Measurements from ENCODE around the gene A3GALT2.

A3GALT2 gene

GRCh38 chr1:33351281-33351660, 30.4 kb upstream of the A3GALT2 start:
- H3K4me1 ChIP-seq (ENCODE audit: insufficient read depth, low read length, severe bottlenecking): peaks cover 18% of the 10 kb centered on the region
- H3K27me3 ChIP-seq (ENCODE audit: insufficient read depth, low read length): no peaks in the 10 kb centered on the region; the same call in 1 of the 2 replicates
- H3K4me3 ChIP-seq (ENCODE audit: low read depth, low read length, poor library complexity, severe bottlenecking): no peak overlapping the region
- peaks cover 2% of the 10 kb centered on the region; the same call in 1 of the 2 replicates for H4K20me1 ChIP-seq (ENCODE audit: insufficient read depth, low read length)
- no peaks in the 10 kb centered on the region for H3K9me3 ChIP-seq (ENCODE audit: low read length)
- H2AFZ ChIP-seq (ENCODE audit: low read length): no peak overlapping the region
- H3K79me2 ChIP-seq (ENCODE audit: insufficient read depth, low read length): no peaks in the 10 kb centered on the region
- no peak overlapping the region for H3K9ac ChIP-seq (ENCODE audit: low read length)
- TF ChIP-seq, protein P1, sequence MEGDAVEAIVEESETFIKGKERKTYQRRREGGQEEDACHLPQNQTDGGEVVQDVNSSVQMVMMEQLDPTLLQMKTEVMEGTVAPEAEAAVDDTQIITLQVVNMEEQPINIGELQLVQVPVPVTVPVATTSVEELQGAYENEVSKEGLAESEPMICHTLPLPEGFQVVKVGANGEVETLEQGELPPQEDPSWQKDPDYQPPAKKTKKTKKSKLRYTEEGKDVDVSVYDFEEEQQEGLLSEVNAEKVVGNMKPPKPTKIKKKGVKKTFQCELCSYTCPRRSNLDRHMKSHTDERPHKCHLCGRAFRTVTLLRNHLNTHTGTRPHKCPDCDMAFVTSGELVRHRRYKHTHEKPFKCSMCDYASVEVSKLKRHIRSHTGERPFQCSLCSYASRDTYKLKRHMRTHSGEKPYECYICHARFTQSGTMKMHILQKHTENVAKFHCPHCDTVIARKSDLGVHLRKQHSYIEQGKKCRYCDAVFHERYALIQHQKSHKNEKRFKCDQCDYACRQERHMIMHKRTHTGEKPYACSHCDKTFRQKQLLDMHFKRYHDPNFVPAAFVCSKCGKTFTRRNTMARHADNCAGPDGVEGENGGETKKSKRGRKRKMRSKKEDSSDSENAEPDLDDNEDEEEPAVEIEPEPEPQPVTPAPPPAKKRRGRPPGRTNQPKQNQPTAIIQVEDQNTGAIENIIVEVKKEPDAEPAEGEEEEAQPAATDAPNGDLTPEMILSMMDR (IDR thresholded peaks at IDR 0.05; ENCODE audit: low read length): no peak
- no peak for TF ChIP-seq EZH2 (IDR thresholded peaks at IDR 0.05; ENCODE audit: borderline replicate concordance, low read length)
- no peaks in the 10 kb centered on the region for H3F3A ChIP-seq (ENCODE audit: insufficient read depth, low read length)
- no peak overlapping the region for H3K4me2 ChIP-seq (ENCODE audit: low read length)
- no peak overlapping the region for H3K27ac ChIP-seq (ENCODE audit: low read depth, low read length, poor library complexity, severe bottlenecking)
- H3K36me3 ChIP-seq (ENCODE audit: insufficient read depth, low read length): no peaks in the 10 kb centered on the region
- no peaks in the 10 kb centered on the region for H3K9me2 ChIP-seq (ENCODE audit: low read depth, low read length)

DNA sequence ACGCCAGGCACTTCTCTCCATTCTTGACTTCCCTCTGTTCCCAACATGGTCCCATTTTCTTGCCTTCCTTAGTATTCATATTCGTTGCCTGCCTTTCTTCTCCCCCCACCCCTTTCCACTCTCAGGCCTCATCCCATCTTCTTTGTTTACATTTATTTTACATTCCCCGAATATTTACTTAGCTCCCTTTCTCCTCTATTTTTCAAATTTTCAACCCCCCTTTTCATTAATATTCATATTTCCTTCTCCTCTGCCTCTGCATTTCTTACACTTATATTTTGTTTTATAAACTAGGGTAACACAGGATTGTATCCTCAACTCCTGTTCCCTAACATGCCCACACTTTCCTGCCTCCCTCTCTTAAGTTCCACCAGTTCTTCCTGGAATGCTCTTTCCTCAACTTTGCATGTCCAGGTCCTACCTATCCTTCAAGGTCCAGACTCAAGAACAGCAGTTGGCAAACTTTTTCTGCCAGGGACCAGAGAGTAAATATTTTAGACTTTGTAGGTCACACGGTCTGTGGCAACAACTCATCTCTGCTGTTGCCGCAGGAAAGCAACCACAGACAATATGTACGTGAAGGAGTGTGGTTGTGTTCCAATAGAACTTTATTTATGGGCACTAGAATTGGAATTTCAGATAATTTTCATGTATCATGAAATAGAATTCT, 29.8 kb upstream of the A3GALT2 start:
- Histone ChIP-seq H3K4me1 (ENCODE audit: insufficient read depth, low read length, severe bottlenecking) (peaks cover 18% of the 10 kb centered on the region), H3K4me2 (ENCODE audit: low read length) (peak overlapping the region; percentile 100), H3K9me2 (ENCODE audit: low read depth, low read length) (no peaks in the 10 kb centered on the region), H3F3A (ENCODE audit: insufficient read depth, low read length) (no peaks in the 10 kb centered on the region), H3K36me3 (ENCODE audit: insufficient read depth, low read length) (no peaks in the 10 kb centered on the region), H2AFZ (ENCODE audit: low read length) (peak overlapping the region; percentile 95; the same call in 1 of the 2 replicates), H3K9ac (ENCODE audit: low read length) (peak overlapping the region; percentile 87; the same call in 1 of the 2 replicates), H3K79me2 (ENCODE audit: insufficient read depth, low read length) (no peaks in the 10 kb centered on the region), H3K9me3 (ENCODE audit: low read length) (no peaks in the 10 kb centered on the region), H3K27me3 (ENCODE audit: insufficient read depth, low read length) (no peaks in the 10 kb centered on the region; the same call in 1 of the 2 replicates), H3K4me3 (ENCODE audit: low read depth, low read length, poor library complexity, severe bottlenecking) (peak overlapping the region; percentile 75), H3K27ac (ENCODE audit: low read depth, low read length, poor library complexity, severe bottlenecking) (no peak overlapping the region), H4K20me1 (ENCODE audit: insufficient read depth, low read length) (peaks cover 2% of the 10 kb centered on the region; the same call in 1 of the 2 replicates)
- no peak for TF ChIP-seq EZH2 (IDR thresholded peaks at IDR 0.05; ENCODE audit: borderline replicate concordance, low read length)
- TF ChIP-seq, protein P1 (IDR thresholded peaks at IDR 0.05; ENCODE audit: low read length): no peak

- no peaks in the 10 kb centered on the region for H3K9me3 ChIP-seq (ENCODE audit: low read length)
- H3K27ac ChIP-seq (ENCODE audit: low read depth, low read length, poor library complexity, severe bottlenecking): no peak overlapping the region
- no peaks in the 10 kb centered on the region for H3F3A ChIP-seq (ENCODE audit: insufficient read depth, low read length)
- H3K9me2 ChIP-seq (ENCODE audit: low read depth, low read length): no peaks in the 10 kb centered on the region
- peak overlapping the region; percentile 87 for H3K9ac ChIP-seq (ENCODE audit: low read length)
- H3K36me3 ChIP-seq (ENCODE audit: insufficient read depth, low read length): no peaks in the 10 kb centered on the region
- peaks cover 18% of the 10 kb centered on the region for H3K4me1 ChIP-seq (ENCODE audit: insufficient read depth, low read length, severe bottlenecking)
- no peaks in the 10 kb centered on the region; the same call in 1 of the 2 replicates for H3K27me3 ChIP-seq (ENCODE audit: insufficient read depth, low read length)
- H3K4me3 ChIP-seq (ENCODE audit: low read depth, low read length, poor library complexity, severe bottlenecking): peak overlapping the region; percentile 75
- H2AFZ ChIP-seq (ENCODE audit: low read length): peak overlapping the region; percentile 95; the same call in 1 of the 2 replicates
- no peaks in the 10 kb centered on the region for H3K79me2 ChIP-seq (ENCODE audit: insufficient read depth, low read length)
- peaks cover 2% of the 10 kb centered on the region; the same call in 1 of the 2 replicates for H4K20me1 ChIP-seq (ENCODE audit: insufficient read depth, low read length)
- TF ChIP-seq, protein P1 (IDR thresholded peaks at IDR 0.05; ENCODE audit: low read length): no peak
- no peak for TF ChIP-seq EZH2 (IDR thresholded peaks at IDR 0.05; ENCODE audit: borderline replicate concordance, low read length)
- peak overlapping the region; percentile 100 for H3K4me2 ChIP-seq (ENCODE audit: low read length)
Measured at GRCh38 chr1:33349778-33350610, 29.1 kb upstream of the A3GALT2 start.

Data from OCI-LY1 (cell line).